Measurements from ENCODE around the gene RPA1.

The RPA1 gene

DNA sequence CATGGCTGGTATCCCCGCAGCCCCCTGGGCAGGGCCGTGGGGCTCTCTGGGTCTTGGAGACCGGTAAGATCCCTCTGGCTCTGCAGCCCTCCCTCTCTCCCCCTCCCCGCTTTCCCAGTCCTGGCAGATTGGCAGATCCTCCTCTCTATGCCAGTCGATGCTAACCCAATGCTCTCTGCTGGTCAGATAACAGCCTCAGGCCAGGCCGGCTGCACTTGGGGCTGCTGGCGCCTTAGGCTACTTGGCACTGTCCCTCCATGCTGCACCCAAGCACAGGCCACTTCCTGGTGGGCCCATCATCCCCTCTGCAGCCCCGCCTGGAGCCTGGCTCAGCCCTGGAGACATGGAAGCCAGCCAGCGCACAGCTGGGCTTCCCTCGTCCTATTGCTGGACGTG is 113.6 kb downstream of the RPA1 start:
- no peak for DNase-seq

DNA sequence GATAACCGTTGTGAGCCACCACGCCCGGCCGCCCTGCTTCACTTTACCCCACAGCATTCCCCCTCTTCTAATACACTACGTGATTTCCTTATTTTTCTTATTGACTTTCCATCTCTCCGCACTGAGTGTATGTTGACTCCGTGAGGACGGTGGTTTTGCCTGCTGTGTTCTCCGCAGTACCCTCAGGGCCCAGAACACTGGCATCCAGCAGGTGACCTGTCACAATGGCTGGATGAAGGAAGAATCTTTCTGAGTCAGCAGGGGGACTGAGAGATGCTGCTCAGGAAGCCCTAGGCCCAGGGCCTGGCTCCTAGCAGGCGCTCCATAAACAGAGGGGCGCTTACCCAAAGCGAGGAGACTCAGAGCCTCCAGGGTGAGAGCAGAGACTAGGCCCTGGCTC is 115.8 kb downstream of the RPA1 start:
- no peak for DNase-seq

DNA sequence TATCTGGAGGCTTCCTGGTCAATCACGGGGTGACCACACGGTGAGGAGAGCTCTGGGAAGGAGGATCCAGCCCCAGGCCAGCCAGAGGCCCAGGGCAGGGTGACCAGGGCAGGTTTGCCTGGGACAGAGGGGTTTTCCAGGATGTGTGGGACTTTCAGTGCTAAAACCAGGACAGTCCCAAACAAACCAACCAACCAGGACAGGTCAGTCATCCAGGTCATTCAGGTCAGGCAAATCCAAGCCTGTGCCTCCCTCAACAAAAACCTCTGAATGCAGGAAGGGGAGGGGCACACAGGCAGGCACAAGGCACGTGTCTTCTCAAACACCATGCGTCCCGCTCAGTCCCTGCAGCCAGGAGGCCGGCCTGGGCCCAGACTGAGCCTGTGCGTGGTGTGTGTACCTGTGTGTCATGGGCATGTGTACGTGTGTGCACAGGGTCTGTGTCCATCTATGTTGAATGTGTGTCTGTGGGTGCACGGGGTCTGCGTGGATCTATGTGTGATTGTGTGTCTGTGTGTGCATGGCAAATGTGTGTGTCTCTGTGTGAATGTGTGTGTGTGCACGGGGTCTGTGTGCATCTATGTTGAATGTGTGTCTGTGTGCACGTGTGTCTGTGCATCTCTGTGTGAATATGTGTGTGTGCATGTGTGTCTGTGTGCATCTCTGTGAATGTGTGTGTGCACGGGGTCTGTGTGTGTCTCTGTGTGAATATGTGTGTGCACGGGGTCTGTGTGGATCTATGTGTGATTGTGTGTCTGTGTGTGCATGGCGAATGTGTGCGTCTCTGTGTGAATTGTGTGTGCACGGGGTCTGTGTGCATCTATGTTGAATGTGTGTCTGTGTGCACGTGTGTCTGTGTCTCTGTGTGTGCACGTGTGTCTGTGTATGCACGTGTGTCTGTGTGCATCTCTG is 116.5 kb downstream of the RPA1 start:
- DNase-seq, result no peak

DNA sequence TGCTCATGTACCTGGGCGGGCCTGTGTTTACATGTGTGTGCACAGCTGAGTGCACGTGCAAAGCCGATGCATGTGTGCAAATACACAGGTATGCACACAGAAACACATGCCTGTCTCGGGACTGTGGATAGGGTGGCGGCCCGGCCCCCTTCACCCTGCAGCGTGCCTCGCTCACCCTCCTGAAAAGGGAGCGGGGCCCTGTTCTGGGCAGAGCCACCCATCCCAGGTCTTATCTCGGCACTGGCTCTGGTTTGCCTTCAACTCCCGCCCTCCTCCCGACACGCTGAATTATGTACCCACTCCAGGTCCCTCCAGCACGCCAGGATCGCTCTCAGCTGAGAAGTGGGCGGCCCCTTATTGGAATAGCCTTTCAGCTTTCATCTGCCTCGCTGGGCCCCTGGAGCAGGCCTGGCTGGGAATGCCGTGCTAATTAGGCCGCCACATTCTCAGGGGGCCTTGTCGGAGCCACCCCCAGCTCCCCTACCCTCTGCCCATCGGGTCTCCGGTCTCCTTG is 117.5 kb downstream of the RPA1 start:
- no peak for DNase-seq

DNA sequence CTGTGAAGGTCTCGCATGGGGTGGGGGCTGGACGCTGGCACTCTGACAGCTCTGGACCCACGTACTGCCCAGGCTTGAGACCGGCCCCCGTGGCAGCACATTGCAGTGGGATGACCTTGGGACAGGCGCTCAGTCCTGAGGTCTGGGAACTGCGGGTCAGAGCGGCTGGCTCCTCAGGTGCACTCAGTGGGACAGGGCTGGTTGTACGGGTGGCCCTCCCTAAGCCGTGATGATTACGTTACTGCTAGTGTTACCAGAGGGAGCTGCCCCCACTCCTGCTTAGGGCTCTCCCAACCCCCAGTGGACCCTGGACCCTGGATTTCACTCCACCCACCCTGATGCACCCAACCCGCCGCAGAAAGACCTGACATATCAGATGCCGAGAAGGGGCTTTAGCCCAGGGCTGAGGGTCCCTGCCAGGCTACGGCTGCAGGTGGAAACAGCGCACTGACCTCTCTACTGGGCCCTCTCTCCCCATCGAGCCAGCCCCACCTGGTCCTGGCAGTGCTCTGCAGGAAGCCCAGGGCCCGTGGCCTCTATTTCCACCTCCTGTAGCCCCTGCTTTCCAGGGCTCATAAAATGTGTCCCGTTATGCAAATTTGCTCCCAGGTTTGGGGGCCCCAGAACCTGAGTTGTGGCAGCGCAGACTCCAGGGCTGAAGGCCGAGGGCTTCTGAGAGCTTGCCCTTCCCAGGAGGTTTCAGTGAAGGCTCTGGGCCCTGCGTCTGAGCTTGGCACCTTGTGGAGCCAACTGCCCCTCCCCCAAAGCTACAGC is 118.1 kb downstream of the RPA1 start:
- DNase-seq, result no peak

DNA sequence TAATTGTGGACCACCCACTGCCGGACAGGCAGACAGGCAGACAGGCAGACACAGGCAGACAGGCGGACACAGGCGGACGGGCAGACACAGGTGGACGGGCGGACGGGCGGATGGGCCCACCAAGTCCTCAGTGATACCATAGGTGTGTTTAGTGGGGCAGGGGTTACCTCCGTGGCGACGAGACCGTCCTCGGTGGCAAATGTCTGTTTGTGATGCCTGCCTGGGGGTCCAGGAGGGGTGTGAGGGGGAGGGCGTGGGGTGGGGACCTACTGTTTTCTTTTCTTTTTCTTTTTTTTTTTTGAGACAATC is 118.7 kb downstream of the RPA1 start:
- DNase-seq, result no peak
